ENCODE data around the gene AGBL2.
"Not testable (repeated sequence)": the region's sequence is repeated elsewhere in the genome, so short reads cannot be mapped to it uniquely, and the experiment has no call there.

AGBL2 gene, protein sequence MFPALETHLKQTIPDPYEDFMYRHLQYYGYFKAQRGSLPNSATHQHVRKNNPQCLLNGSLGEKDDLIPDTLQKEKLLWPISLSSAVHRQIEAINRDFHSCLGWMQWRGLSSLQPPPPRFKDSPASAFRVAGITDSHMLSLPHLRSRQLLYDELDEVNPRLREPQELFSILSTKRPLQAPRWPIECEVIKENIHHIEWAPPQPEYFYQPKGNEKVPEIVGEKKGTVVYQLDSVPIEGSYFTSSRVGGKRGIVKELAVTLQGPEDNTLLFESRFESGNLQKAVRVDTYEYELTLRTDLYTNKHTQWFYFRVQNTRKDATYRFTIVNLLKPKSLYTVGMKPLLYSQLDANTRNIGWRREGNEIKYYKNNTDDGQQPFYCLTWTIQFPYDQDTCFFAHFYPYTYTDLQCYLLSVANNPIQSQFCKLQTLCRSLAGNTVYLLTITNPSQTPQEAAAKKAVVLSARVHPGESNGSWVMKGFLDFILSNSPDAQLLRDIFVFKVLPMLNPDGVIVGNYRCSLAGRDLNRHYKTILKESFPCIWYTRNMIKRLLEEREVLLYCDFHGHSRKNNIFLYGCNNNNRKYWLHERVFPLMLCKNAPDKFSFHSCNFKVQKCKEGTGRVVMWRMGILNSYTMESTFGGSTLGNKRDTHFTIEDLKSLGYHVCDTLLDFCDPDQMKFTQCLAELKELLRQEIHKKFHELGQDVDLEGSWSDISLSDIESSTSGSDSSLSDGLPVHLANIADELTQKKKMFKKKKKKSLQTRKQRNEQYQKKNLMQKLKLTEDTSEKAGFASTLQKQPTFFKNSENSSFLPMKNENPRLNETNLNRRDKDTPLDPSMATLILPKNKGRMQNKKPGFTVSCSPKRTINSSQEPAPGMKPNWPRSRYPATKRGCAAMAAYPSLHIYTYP

DNA sequence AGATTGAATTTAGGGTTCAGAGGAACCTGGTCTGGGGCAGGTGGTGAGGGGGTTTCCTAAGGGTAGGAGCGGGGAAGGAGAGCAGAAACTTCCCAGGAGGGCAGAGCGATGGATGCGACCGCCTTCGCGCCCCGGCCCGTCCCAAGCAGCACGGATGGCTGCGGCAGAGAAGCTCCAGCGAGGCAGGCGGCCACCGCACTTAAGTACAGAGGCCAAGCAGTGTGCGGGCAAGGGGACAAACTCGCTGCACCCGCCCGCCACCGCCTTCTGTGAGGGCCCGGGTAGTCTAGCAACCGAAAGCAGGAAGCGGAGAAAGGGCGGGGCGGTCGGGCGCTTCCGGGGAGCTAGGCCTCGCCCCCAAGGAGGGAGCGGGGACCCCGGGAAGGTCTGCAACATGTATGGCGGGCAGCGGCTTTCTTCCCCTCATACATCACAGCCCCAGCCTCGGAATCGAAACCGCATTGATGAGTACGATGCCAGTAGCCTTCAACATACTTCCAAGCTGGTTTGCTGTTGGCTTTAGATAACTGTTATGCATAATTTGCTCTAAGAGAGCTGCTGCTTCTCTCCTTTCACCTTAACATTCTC is at the start of gene AGBL2:
AGBL2 (minus strand) TSS at position 288 of the 588 bp plus-strand sequence. CDS start 719 bp downstream, outside the sequence.
- DNase-seq: no peak

DNA sequence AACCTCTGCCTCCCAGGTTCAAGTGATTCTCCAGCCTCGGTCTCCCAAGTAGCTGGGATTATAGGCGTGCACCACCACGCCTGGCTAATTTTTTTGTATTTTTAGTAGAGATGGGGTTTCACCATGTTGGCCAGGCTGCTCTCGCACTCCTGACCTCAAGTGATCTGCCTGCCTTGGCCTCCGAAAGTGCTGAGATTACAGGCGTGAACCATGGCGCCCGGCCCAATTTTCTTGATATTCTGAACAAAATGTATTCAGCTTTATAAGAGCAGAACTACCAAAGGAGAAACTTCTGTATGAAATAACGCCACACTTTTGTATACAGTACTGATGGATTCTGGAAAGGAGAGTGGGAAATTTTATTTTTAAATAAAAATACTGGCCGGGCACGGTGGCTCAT is 44.1 kb upstream of the AGBL2 start:
- not testable (repeated sequence) for DNase-seq

DNA sequence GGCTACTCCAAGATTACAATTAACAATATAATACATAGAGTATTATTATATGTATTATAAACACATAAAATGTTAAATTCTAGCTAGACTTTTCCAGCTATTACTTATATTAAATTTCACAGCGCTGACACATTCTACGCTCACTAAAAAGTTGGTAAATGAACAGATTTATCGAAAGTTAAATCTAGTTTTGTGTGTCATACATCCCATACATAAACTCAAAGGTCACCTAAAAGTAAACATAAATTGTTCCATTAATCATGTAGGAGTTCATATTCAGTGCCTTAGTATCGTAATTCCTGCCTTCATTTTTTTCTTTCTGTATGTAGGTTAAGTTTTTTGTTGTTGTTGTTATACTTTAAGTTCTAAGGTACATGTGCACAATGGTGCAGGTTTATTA is 41.0 kb upstream of the AGBL2 start:
- no peak for DNase-seq

DNA sequence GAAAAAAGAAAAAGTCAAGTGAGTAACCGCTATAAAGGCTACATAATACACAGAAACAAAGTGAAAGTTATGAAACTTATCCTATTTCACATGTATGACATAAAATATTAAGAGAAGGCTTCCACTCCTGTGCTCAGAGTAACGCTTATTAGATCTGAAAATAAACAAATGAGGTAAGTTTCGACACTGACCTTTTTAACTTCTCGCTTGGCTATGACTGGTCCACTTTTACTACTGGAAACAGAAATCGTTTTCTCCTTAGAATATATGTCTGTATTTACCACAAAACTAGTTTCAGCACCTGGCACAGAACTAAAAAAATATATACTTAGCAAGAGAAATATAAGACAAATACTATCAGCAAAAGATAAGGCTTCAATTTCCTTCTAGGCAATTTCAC is 35.6 kb upstream of the AGBL2 start:
- no peak for DNase-seq

DNA sequence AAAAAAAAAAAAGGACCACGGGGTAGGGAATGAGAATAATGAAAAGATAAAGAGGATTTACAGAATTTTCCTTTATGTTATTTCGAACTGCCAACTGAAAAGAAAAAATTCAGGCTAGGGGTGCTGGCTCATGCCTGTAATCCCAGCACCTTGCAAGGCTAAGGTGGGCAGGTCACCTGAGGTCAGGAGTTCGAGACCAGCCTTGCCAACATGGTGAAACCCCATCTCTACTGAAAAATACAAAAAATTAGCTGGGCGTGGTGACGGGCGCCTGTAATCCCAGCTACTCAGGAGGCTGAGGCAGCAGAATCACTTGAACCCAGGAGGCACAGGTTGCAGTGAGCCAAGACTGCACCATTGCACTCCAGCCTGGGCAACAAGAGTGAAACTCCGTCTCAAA is 27.3 kb upstream of the AGBL2 start:
- not testable (repeated sequence) for DNase-seq

DNA sequence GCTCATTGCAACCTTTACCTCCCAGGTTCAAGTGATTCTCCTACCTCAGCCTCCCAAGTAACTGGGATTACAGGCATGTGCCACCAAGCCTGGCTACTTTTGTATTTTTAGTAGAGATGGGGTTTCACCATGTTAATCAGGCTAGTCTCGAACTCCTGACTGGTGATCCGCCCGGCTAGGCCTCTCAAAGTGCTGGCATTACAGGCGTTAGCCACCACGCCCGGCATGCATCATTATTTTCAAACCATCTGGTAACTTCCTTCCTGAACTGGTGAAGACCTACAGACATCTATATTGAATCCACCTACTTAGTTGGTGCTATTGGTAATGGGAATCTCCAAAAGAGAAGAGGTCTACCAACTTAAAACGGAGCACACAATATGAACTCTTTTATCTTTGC is 22.6 kb upstream of the AGBL2 start:
- not testable (repeated sequence) for DNase-seq

DNA sequence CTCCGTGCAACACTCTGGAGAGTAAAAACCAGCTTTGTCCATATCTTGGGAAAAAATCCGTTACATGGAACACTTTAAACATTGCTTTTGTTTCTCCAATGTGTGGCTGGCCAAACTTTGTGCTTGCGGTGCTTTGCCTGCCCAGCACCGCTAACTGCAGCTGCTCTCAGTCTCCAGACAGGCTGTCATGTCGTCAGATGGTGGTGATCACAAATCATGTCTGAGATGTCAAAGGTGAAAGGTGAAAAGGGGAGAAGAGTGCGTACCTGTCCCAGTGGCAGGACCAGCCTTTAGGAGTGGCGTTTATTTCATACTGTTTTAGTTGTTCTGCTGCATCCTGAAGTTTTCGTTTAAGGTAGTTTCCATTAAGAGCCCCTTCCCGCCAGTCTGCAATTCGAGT is 17.1 kb upstream of the AGBL2 start:
- no peak for DNase-seq

DNA sequence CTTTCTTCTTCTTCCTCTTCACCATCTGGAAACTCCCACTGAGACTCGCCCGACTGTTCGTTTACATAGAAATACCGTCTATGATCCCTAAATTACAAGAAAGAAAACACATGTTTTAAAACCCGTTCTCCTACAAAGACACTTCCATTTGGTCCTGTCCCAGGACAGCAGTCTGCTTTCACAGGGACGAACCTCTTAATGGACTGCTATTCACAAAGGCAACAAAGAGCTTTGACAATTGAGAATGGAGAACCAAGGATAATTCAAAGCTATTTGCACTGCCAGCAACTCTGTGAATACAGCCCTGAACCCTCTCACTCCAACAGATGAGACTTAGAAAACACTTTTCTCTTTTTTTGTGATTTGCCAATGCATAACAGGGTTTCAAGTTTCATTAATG is 16.3 kb upstream of the AGBL2 start:
- DNase-seq: no peak

DNA sequence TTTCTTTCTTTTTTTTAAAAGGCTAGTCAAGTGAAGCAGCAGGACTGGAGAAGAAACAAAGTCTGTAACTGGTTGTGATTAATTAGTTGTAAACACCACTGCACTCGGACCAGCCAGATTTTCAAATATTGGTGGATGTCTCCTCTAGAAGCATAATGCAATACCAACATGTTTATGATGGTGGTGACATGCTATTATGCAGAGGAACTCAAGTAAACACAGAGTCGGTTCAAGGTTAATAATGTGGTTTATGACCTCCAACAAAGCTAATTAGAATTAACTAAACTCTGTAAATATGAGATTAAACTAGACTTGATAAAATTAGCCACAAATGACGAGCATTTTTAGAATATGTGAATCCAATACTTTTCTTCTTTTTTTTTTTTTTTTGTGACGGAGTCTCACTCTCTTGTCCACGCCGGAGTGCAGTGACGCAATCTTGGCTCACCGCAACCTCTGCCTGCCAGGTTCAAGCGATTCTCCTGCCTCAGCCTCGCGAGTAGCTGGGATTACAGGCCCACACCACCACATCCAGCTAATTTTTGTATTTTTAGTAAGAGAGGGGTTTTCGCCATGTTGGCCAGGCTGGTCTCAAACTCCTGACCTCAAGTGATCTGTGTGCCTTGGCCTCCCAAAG is 11.8 kb upstream of the AGBL2 start:
- no peak for DNase-seq

DNA sequence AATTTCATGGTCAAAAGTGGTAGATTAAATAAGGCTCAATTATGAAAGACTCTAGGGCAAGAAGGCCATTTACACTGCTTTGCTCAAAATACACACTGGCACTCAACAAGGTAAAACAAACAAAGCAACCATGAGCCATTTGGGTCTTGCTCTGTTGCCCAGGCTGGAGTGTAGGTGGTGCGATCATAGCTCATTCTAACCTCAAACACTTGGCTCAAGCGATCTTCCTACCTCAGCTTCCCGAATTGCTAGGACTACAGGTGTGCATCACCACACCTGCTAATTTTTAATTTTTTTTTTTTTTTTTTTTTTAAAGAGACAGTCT is 10.9 kb upstream of the AGBL2 start:
- no peak for DNase-seq

DNA sequence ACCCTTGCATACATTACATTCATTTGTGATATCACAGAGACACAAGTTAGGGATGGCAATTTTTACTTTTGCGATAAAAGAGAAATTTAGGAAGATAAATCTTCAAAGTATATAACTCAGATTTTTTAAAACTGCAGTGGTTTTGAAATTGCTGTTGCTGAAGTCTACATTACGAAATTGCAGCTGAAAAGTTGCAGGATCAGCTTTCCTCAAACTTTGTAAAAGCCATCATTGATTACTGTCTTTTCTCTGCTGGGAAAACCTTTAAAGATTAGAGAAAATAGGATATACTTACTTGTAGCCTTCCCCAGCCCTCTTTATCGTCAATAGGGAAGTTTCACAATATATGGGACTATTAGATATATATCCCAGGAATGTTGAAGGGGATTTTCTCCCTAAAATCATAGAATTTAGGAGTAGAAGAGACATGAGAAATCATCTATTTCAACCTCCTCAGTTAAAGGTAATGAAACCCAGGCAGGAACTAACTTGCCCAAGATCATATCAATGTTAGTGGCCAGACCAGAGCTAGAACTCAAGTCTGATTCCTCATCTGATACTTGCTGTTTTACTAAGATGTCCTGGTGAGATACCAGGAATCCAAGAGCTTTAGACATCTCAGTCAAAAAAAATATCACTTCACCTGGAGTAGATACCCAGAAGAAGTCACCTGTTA is 10.4 kb upstream of the AGBL2 start:
- DNase-seq: no peak

DNA sequence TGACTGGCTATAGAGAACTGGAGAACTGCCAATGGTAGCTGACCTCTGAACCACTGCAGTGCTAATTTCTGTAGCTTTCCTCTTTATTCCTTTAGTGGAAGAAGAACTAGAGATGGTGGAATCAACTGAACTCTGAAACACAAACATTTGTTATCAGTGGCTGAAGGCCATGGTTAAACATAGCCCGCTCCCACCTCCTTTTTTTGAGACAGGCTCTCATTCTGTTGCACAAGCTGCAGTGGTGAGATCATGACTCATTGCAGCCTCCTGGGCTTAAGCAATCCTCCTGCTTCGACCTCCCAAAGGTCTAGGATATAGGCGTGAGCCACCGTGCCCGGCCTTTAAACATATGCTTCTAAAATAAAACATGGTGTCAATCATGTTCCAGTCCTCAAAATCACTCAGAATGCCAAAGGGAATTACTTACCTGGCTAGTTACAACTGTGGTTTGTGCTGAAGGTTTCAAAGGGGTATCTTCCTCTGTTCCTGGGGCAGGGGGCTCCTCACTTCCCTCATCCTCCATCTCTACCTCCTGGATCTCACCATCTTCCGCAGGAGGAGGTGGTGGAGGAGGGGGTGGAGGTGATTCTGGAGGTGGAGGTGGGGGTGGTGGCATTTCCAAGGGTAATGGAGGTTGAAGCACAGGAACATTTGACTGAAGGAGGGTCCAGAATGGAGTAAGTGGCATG is 9.0 kb upstream of the AGBL2 start:
- DNase-seq: no peak

DNA sequence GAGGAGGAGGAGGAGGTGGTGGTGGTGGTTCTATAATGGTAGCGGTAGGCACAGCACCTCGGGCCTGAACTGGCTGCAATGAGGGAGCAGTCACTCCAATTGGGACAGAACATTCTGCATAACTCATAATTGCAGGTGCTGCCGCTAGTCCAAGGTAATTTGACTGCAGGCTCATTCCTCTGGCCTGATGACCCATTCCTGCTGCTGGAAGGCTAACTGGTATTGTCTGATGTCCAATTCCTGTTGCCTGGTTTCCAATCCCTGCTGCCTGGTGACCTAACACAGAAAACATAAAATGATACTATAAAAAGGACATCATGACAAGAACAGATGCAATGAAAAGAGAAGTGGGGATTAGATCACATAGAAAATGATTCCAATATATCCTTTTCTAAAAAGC is 7.9 kb upstream of the AGBL2 start:
- no peak for DNase-seq

DNA sequence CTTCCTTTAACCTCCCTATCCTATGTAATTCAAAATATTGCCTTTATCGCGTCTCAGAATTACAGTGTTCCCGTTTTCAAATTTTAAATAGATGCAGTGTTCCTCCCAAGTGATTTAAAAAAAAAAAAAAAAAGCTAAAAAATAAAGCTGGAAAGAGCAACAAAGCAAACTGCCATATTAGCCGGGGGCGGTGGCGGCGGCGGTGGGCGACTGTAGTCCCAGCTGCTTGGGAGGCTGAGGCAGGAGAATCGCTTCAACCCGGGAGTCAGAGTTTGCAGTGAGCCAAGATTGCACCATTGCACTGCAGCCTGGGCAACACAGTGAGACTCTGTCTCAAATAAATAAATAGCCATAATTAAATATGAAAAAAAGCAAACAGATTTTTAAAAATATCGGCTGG is 5.5 kb upstream of the AGBL2 start:
- DNase-seq: no peak

DNA sequence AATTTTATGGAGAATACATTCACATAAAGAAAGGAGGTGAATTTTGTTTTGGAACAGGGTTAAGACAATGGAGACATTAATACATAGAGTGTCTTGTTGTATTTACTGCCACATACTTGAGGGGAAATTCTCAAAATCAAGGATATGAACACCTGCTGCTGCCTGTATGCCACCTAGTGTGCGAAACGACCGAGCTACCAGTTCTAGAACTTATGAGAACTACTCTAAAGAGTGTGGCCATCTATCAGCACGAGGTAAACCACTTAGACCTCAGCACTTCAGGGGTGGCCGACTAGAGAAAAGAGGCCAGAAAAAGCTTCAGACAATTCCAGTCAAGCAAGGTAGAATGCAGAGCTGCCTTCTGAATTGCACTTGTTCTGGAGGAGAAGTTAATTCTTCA is 1.5 kb upstream of the AGBL2 start:
- DNase-seq: no peak

DNA sequence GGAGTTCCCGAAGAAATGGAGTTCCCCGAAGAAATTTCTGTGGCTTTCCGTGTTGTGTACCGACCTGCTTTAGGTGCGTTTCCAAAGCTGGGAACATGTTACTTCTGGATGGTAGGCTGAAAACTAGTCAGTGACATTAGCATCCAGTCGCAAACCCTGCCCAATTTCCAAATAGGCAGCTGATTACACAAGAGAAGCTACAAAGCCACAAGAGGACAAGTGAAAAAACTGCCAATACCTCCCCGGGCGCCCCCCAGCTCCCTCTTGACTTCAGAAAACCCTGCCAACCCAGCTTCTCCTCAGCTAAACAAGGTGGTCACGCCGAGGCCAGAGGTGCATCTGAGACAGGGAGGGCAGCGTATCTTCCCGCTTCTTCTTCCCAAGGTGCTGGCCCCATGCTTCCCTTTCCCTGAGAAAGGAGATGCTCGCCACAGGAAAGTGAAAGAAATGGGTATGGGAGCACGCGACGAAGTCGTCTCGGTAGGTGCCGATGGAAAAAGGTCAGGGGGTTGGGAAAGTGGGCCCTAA is 551 bp downstream of the AGBL2 start:
- no peak for DNase-seq

DNA sequence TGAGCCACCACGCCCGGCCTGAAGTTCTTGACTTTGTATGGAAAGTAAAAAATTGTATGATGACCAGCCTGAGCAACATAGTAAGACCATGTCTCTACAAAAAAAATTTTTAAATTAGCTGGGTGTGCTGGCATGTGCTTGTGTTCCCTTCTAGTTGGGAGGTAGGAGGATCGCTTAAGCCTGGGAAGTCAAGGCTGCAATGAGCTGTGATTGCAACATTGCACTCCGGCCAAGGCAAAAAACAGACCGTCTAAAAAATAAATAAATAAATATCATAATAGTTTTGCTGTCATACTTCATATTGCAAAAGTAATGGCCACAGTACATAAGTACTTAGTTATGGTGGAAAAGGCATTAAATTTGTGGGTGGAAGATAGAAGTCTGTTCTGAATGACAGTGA is 3.4 kb downstream of the AGBL2 start:
- DNase-seq: no peak

DNA sequence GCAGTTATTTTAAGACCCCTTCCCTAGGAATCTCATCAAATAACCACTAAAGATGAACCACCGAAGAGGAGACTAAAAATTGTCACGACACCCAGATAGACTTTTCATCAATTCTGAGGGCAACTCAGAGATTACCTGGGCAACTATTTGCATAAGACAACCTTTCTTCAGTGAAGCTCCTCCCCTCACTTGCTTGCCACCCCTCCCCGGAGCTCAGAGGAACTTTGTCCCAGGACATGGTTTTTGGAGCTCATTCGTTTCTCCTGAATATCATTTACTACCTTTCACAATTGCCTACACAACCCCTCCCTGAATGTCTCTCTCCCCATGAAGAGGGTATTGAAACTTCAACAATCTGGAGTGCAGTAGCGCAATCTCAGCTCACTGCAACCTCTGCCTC is 3.9 kb downstream of the AGBL2 start:
- no peak for DNase-seq

DNA sequence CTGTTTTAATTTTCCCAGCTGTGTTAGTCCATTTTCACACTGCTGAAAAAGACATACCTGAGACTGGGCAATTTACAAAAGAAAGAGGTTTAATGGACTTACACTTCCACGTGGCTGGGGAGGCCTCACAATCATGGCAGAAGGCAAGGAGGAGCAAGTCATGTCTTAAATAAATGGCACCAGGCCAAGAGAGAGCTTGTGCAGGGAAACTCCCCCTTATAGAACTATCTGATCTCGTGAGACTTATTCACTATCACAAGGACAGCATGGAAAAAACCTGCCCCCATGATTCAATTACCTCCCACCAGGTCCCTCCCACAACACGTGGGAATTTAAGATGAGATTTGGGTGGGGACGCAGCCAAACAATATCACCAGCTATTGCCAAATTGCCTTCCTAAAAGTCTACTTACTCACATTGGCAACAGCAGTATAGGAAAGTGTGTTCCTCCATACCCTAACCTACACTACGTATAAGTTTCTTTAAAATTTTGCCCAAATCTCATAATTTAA is 7.8 kb downstream of the AGBL2 start:
- DNase-seq: not testable (repeated sequence)

DNA sequence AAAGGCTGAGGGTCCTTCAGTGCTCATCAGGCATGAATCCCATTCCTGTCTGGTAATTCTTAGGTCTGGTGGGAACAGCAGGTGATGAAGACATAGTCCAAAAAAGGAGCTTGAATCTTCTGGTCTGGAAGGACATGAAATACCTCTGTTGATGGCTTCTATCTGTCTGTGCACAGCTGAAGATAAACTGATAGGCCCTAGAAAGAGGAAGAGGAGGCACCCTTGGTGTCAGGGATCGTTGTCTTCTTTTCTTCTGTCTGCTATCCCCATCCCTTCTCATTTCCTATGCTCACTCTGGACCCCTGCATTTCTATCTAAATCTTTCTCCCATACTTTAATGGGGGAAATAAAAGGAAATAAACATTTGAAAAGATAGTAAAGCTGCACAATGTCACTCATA is 9.4 kb downstream of the AGBL2 start:
- no peak for DNase-seq

DNA sequence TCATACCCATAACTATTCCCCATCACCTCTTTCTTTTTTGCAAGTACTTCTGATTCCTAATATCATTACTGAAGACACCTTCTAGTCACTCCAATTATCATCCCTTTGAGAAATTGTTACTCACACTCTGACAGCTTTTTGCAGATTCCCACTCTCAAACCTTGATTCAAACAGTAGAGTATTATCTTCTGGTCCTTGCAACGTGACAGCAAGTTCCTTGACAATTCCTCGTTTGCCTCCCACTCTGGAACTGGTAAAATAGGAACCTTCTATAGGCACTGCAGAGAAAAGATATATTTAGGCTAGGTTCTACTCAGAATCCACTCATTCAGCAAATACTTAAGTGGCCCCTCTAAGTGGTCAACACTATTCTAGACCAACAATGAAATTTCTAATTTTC is 23.2 kb downstream of the AGBL2 start:
- no peak for DNase-seq

DNA sequence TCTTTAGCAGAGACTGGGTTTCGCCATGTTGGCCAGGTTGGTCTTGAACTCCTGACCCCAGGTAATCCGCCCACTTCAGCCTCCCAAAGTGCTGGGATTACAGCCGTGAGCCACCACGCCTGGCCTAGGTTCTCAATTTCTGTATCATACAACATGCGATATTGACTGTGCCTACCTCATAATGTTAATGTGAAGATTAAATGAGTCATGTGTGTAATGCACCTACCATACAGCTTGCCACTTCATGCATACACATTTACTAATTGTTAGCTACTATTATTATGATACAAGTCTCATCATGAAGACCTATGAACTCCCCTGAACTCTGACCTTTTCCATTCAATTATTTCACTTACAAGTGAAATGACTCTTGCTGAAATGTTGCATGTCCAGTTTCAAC is 25.7 kb downstream of the AGBL2 start:
- no peak for DNase-seq
